ENCODE results near the gene MRPS18A.

The MRPS18A gene

GRCh38 chr6:43627008-43627825, 60.4 kb downstream of the MRPS18A start:
- Histone ChIP-seq H2AFZ (ENCODE audit: low read length) (no peak overlapping the region), H3K27me3 (ENCODE audit: insufficient read depth, low read length) (no peaks in the 10 kb centered on the region), H4K20me1 (ENCODE audit: insufficient read depth, low read length) (no peaks in the 10 kb centered on the region), H3F3A (ENCODE audit: insufficient read depth, low read length) (no peaks in the 10 kb centered on the region), H3K9ac (ENCODE audit: low read length) (peak overlapping the region; percentile 15; the same call in 1 of the 2 replicates), H3K4me2 (ENCODE audit: low read length) (peak overlapping the region; percentile 89), H3K9me2 (ENCODE audit: low read depth, low read length) (no peaks in the 10 kb centered on the region), H3K36me3 (ENCODE audit: insufficient read depth, low read length) (peaks cover 47% of the 10 kb centered on the region), H3K4me1 (ENCODE audit: insufficient read depth, low read length, severe bottlenecking) (peaks cover 30% of the 10 kb centered on the region), H3K4me3 (ENCODE audit: low read depth, low read length, poor library complexity, severe bottlenecking) (peak overlapping the region; percentile 90), H3K9me3 (ENCODE audit: low read length) (no peaks in the 10 kb centered on the region), H3K79me2 (ENCODE audit: insufficient read depth, low read length) (no peaks in the 10 kb centered on the region), H3K27ac (ENCODE audit: low read depth, low read length, poor library complexity, severe bottlenecking) (peak overlapping the region; percentile 25)
- TF ChIP-seq CTCF (IDR thresholded peaks at IDR 0.05; ENCODE audit: low read length): no peak

GRCh38 chr6:43625393-43625992, 62.1 kb downstream of the MRPS18A start:
- Histone ChIP-seq H3K9ac (ENCODE audit: low read length) (no peak overlapping the region), H3K36me3 (ENCODE audit: insufficient read depth, low read length) (peaks cover 64% of the 10 kb centered on the region), H2AFZ (ENCODE audit: low read length) (no peak overlapping the region), H3K79me2 (ENCODE audit: insufficient read depth, low read length) (no peaks in the 10 kb centered on the region), H3K4me3 (ENCODE audit: low read depth, low read length, poor library complexity, severe bottlenecking) (no peak overlapping the region), H3K27me3 (ENCODE audit: insufficient read depth, low read length) (no peaks in the 10 kb centered on the region), H3K4me1 (ENCODE audit: insufficient read depth, low read length, severe bottlenecking) (peaks cover 24% of the 10 kb centered on the region), H3F3A (ENCODE audit: insufficient read depth, low read length) (no peaks in the 10 kb centered on the region), H3K4me2 (ENCODE audit: low read length) (no peak overlapping the region), H3K9me2 (ENCODE audit: low read depth, low read length) (no peaks in the 10 kb centered on the region), H3K9me3 (ENCODE audit: low read length) (no peaks in the 10 kb centered on the region), H3K27ac (ENCODE audit: low read depth, low read length, poor library complexity, severe bottlenecking) (no peak overlapping the region), H4K20me1 (ENCODE audit: insufficient read depth, low read length) (no peaks in the 10 kb centered on the region)
- TF ChIP-seq EZH2 (IDR thresholded peaks at IDR 0.05; ENCODE audit: borderline replicate concordance, low read length): no peak
- no peak for TF ChIP-seq CTCF (IDR thresholded peaks at IDR 0.05; ENCODE audit: low read length)

- no peak overlapping the region for H3K4me2 ChIP-seq (ENCODE audit: low read length)
- peaks cover 18% of the 10 kb centered on the region for H3K4me1 ChIP-seq (ENCODE audit: insufficient read depth, low read length, severe bottlenecking)
- H3K9ac ChIP-seq (ENCODE audit: low read length): no peak overlapping the region
- H3K9me2 ChIP-seq (ENCODE audit: low read depth, low read length): no peaks in the 10 kb centered on the region
- no peaks in the 10 kb centered on the region for H3K9me3 ChIP-seq (ENCODE audit: low read length)
- no peaks in the 10 kb centered on the region for H3K79me2 ChIP-seq (ENCODE audit: insufficient read depth, low read length)
- no peaks in the 10 kb centered on the region for H4K20me1 ChIP-seq (ENCODE audit: insufficient read depth, low read length)
- H3K36me3 ChIP-seq (ENCODE audit: insufficient read depth, low read length): peaks cover 68% of the 10 kb centered on the region
- no peaks in the 10 kb centered on the region for H3K27me3 ChIP-seq (ENCODE audit: insufficient read depth, low read length)
- H3K4me3 ChIP-seq (ENCODE audit: low read depth, low read length, poor library complexity, severe bottlenecking): no peak overlapping the region
- no peak for TF ChIP-seq EZH2 (IDR thresholded peaks at IDR 0.05; ENCODE audit: borderline replicate concordance, low read length)
- no peak for TF ChIP-seq CTCF (IDR thresholded peaks at IDR 0.05; ENCODE audit: low read length)
- no peak overlapping the region for H2AFZ ChIP-seq (ENCODE audit: low read length)
- H3F3A ChIP-seq (ENCODE audit: insufficient read depth, low read length): no peaks in the 10 kb centered on the region
- no peak overlapping the region for H3K27ac ChIP-seq (ENCODE audit: low read depth, low read length, poor library complexity, severe bottlenecking)
Measured at GRCh38 chr6:43624786-43625288, 62.8 kb downstream of the MRPS18A start.
